GM04503 (cell line): ENCODE results near the gene RFX2.

ENCODE experiments used
- DNase-seq: peaks from one replicate; pipeline ENCODE4 v3.0.0-alpha.2; 2012; ENCODE audit warnings: low read depth

Gene RFX2

DNA sequence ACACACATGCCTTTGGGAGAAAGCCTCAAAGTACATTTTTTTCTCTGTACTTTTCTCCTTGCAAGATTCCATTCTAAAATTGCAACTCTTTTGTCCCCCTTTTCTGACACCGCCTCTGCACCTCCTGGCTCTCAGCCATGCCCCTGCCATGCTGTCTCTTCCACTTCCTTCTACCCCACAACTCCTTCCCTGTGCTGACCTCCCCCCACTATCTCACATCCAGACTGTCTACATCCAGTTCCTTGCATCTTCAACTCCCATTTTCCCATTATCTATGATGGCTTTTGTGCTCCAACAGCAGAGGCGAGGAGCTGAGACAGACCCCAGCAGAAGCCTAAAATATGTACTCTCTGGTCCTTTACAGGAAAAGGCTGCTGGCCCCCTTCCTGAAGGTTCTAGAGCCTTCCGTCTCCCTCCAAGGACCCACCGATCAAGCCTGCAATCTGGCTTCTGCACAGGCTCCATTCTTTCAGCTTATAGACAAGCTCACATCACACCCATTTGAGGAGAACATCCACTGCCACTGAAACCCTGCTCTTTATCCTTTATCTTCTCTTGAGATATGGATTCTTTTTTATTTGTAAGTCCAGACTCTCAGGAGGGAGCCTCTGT is 50.2 kb downstream of the RFX2 start:
- no peak for DNase-seq

DNA sequence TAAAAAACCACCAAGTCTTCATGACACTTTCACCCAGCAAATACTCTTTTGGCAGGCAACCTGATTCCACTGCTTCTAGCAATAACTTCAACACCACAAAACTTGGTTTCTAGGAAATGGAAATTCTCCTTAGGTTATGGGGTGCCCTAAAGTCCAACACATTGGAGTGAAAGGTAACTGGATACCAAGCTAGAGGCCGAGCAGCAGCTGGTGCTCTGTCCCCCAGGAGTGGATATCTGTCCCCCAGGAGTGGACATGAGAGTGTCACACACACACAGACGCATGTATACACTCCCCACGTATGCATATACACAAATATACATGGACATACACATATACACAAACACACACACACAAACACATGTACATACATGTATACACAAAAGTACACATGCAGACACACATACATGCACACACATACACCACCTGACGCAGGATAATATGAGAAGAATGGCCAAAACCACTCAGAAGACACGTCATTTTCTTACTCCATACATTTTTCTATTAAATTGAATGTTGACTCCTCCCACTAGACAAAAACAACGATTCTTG is 50.8 kb downstream of the RFX2 start:
- DNase-seq = no peak

DNA sequence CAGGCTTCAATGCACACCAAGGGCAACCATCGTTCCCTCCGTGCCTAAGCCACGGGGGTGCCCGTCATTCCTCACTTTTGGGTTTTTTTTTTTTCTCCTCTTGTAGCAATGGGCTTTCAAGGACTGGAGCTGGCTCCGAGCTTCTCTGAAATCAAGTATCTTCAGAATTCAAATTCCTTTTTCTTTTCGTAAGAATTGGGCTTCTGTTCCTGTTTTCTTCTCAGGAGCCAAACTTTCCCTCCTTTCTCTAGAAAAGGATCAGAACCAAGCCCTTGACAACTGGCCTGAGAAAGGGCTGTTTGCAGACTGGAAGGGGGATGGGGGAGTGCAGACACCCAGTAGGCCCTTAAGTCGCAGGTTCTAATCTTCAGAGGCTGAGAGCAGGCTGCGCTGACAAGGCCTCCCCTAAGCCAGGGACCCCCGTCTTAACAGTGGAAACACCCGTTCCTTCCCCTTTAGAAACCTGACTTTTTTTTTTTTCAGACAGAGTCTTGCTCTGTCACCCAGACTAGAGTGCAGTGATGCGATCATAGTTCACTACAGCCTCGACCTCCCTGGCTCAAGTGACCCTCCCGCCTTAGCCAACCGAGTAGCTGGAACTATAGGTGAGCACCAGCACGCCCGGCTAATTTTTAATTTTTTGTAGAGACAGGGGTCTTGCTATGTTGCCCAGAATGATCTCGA is 51.6 kb downstream of the RFX2 start:
- DNase-seq = no peak

DNA sequence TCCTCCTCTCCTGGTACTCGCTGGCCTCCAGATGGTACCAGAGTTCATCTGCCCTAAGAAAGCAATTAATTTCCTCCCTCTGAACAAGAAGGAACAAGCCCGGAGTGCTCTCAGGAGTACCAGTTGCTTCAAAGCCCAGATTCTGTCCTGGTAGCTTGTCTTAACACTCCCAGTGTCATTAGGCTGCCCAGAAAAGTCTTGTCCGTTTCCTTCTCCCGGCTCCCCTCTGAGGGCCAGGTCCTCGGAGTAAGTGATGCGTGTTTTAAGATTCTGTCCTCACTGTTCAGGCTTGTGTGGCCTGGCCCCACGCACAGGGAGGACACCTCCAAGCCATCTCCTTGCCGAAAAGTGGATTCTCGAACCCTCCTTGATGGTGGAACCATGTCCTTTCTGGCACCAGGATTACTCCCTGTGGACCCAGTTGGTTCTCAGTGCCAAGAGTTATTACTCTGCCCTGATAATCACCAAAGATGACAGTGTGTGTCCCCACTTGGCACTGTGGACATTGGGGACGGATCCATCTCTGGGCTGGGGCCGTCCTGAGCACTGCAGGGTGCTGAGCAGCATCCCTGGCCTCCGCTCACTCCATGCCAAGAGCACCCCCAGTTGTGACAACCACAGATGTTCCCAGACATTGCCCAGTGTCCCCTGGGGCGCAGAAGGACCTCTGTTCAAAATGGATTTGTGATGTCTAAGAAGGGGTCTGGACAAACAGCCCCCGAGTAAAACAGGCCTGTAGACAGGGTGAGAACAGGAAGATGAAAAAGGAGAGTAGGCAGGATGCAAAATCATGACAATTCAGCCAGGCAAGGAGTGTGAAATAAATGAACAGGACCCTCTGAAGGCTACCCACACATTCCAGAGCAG is 52.4 kb downstream of the RFX2 start:
- no peak for DNase-seq

DNA sequence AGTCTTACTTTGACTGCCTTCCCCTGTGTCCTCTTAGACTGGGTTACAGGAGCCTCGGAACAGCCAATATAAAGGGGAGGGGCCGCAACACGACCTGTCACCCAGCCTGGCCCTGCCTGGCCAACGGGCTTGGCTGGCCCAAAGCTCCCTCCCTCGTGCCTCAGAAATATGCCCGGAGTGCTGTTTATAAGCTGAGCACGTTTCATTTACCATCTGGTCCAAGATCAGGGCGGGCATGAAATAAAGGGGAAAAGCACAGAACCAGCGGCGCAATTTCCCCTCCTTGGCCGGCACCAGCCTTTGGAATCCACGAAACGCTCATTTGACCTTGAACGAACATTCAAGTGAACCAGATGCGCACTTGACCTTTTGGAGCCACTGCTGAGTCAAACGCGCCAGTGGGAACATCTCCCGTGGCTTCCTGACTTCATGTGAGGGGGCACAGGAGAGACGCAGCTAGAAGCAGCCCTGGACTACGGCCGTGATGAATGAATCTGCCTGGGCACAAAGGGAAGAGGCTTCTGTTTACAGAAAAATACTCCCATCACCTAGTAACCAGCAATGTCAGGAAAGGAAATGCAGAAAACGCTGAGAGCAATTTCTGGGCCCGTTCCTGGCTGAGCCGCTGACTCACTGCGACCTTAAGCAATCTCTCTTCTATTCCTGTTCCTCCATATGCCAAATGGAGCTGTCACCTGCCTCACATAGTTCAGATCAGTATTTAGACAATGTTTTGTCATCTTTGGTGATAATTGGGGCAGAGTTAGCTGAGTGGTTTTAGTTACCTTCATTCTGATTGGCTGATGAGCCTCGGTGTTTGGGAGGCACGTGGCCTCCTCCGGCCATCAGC is 53.3 kb downstream of the RFX2 start:
- peak; percentile 99 for DNase-seq

DNA sequence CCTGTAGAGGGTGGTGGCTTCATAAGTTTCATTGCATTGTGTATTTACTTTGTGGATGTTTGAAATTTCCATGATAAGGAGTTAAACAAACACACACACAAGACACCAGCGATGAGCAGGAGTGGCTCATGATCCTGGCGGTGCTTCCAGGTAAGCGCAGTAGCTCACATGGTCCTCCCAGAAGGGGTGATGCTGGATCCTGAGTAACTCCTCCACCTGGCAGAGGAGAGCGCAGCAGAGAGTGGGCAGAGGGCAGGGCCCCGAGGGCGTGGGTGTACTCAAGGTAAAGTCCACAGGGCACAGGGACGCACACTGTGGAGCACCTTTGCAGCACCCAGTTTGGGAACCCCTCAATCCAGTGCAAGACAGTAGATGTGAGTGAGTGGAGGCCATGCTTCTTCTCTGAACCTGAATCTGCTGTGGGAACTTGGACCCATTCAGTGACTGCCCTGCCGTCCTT is 54.0 kb downstream of the RFX2 start:
- DNase-seq = no peak

DNA sequence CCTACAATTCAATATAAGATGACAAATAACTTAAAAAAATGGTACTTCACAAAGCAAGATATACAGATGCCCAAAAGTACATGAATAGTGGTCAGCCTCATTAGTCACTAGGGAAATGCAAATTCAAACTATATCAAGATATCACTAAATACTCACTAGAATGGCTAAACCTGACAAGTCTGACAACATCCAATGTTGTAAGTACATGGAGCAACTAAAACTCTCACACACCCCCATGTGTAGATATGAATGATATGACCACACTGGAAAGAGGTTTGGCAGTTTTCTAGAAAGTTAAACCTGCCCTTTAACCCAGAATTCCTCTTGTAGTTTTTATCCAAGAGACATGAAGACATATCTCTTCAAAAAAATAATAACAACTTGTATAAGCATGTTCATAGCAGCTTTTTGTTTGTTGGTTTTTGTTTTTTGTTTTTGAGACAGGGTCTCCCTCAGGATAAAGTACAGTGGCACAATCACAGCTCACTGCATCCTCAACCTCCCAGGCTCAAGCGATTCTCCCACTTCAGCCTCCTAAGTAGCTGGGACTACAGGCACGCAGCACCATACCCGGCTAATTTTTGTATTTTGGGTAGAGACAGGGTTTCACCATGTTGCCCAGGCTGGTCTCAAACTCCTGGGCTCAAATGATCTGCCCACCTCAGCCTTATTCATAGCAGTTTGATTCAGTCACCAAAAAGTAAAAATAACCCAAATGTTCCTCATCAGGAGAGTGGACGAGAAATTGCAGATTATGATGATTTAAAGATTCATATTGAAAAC is 55.1 kb downstream of the RFX2 start:
- DNase-seq = no peak

DNA sequence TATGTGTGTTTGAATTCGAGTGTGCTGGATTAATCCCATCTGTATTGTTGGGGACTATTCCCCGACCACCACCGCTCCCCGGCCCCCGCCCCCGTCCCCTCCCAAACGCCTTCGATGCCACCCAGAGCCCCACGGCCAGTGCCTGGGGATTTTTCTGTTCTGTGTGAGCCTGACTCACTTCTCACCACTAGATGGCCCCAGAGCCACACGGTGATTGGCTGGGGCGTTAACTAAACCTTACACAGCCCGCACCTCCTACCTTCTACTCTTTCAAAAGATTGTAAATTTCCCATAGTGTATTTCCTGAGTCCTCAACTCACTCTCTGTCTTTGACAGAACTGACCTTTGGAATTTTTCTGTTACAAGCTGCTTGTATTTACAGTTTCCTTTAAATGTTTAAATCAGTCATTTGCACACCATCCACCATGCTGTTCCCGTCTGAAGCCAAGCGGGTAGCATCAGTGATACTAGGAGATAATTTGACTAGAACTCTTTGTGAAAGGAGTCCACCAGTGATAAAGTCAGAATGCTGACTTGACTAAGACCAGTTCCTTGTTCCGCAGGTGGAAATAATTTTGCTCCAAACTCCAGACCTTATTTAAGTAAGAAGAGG is 61.4 kb downstream of the RFX2 start:
- DNase-seq = no peak

DNA sequence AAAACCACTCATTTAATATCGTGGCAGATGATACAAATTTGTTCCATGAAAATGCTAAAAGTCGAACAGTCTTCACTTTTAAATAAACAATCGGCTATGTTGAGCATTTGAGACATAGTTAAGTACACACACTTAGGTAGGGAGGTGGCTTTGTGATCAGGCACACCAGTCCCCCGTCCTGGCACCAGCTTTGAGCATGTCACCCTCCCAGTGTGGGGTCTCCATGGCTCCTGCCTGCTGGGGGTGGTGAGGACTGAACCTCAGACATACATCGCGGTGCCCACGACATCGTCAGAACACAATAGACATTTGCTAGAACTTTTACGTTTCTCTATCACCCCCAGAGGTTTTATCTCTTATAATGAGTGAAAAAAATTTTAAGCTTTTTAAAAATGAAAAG is 62.0 kb downstream of the RFX2 start:
- DNase-seq = no peak

DNA sequence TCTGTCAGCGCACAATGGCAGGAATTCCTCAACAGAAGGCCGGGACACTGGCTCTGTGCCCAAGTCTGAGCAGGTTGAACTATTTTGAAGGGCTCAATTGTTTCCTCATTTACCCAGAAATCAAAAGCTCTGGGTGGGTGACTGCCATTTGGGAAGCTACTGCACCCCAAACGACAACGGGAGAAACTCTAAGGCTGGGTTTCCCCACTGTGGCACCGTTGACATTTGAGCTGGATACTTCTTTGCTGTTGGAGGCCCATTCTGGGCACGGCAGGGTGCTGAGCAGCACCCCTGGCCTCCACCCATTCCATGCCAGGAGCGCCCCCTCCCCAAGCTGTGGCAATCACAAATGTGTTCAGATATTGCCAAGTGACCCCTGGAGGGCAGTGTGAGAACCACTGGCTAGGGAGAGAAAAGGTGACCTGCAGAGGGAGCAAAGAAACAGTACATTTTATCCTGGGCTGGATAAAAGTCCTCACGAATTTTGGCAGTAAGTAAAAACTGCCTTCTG is 62.5 kb downstream of the RFX2 start:
- DNase-seq = no peak

DNA sequence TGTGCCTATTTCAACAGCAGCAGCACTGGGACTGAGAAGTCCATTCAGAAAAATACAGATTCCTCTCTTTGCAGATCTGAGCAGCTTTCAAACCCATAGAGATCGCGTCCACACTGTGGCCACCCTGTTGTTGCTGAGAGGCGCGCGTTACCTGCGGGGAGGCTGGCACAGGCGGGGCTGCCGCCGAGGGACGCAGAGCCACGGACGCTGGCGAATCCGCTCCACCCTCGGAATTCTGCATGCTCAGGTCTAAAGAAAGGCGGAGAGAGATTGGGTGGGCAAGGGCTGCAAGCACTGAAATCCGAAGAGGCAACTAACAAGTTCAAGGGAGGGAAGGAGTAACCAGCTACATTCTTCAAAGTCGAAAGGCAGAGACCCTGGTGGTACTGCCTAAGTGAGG is 63.0 kb downstream of the RFX2 start:
- DNase-seq = no peak

DNA sequence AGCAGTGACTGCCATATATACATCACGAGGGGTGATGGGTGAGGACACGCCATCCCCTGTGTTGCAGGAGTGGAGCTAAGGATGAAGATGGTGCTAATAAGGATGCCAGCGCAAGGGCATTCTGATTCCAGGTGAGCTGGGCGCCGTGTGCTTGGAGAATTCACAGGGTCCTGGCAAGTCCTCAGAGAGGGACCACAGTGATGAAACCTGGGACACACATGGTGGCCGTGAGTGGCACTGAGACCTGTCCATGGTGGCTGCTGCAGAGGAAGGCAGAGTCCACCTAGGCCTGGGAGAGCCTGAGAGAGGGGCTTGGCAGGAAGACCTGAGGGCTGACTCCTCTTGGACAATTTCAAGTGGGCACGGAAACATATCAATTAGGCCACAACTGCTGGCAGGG is 65.2 kb downstream of the RFX2 start:
- no peak for DNase-seq

DNA sequence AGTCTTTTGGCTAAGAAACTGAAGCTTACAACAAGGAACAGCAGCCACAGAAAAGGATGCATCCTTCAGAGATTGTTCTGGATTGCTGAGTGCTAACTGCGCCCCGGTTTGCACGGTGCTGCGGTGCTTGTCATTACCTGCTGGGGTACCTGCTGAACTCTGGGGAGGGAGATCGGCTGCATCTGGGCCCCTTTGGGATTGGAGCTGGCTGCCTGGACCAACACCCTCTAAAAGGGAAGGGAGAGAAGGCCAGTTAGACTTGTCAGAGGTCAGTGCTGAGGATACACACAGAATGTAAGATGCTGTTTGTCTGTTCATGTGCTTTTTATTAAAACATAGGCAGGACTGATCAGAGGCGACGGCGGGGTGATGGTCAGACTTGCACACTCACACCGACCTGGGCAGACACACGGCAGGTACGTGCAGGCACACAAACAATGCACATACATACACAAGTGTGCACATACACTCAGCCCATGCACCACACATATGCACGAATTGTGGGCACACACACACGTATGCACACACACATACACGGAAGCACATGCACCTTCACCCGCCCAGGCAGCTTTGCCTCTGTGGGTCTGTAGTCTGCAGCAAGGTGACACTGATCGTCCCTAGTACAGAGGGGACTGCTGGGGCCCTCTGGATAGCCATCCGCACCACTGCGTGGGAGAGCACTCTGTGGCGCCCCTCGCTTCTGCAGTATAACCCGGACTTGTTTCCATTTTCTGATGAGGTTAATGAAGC is 66.1 kb downstream of the RFX2 start:
- DNase-seq = no peak

DNA sequence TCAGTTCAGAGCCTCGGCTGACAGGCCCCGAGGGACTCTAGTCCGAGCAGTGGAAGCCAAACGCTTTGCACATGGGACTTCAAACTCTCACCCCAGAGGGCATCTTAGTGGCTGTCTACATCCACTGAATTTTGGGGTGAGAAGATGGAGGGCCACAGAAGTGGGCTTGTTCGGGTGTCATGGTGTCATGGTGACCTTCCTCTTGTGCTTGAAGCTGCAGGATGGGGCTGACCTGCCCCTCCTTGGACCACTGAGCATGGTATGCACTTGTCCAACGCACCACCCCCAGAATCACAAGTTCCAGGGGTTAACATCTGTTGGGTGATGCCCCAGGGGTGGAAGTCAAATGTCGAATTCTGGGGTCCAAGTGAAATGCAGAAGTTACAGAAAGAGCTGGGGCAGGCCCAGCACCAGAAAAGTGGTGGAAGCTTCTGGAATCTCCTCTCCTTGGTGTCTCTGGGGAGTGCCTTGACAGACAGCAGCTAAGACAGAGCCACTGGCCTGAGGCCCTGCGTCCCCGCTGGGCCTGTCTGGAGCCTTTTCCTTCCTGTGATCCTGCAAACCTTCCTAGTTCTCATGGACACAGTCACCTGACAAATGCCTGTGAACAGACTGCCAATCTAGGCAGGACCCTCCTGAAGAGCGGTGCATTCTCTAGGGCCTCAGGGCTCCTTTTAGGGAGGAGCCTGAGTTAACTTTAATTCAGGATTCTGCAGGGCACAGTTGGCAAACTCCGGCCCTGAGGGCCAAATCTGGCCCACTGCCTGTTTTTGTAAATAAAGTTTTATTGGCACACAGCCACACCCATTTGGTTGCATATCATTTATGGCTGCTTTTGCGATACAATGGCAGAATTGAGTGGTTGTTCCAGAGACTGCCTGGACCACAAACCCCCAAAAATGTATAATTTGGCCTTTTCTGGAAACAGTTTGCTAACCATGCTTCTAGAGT is 67.2 kb downstream of the RFX2 start:
- no peak for DNase-seq

DNA sequence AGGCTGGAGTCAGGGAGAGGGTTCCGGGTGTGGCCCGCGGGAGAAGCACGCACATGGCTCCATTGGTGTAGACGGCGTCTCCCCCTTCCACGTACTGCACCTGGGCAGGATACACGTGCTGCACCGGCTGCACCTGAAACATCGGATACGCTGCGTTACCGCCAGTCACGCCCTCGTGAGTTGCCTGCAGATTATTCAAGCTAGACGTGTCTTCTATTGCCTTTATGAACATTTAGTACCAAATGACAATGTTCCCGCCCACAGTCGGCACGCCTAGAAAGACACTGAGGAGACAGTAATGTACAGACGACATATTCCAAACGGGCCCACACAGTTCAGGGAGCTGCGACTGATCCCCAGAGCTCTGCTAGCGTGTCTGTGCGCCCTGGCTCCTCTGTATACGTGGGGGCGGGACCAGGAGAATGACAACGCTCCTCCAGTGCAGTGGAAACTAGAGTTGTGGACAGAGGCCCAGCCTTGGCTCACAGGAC is 68.3 kb downstream of the RFX2 start:
- DNase-seq = no peak

DNA sequence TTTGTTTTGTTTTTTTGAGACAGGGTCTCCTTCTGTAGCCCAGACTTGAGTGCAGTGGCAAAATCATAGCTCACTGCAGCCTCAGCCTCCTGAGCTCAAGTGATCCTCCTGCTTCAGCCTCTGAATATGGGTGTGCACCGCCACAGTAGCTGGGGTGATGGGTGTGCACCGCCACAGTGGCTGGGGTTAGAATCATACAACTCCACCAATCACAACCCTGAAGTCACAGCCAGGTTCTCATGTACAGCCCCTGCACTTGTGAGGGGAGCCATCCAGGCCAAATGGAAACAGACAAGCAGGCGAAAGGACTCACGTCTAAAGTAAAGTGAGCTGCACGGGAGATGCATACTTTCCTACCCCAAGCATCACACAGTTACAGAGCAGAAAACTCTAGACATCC is 69.2 kb downstream of the RFX2 start:
- DNase-seq = no peak

DNA sequence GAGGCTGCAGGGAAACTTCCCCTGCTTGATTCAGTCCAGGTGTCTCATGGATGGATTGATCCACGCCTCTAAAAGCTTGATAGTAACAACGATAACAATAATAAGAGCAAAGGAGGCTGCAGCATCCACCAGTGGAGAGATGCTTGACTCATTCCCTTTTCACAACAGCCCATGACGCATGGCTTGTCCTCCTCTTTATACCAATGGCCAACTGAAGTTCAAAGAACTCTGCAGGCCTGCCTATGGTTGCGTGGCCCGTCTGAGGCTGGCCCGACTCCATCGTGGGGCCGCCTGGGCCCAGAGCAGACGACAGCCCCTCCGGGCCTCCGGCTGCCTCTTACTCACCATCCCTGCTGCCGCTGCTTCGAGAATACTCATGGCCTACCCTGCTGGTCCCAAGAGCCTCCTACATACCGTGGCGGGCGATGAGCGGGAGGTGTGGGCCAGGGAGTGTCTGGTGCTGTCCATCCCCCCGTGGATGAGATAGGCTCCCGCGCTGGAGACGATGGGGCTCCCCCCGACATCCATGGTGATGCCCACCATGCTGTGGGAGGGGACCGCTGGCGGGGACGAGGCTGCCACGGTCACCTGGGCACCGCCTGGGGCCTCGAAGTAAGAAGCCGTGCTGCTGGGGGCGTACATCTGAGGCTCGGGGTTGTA is 70.6 kb downstream of the RFX2 start:
- DNase-seq = no peak
